ENCODE results near the gene CLPX.

Gene CLPX

GRCh38 chr15:65176056-65176455, 9.1 kb downstream of the CLPX start:
- H3K4me3 ChIP-seq (replicated peaks; ENCODE audit: low read depth, low read length), result no peak overlapping the region
- no peaks in the 10 kb centered on the region for H3K27me3 ChIP-seq (replicated peaks; ENCODE audit: control insufficient read depth, insufficient read depth, low read length)
- H3K36me3 ChIP-seq (ENCODE audit: control insufficient read depth, insufficient read depth, low read length), result peaks cover 6% of the 10 kb centered on the region
- no peak for DNase-seq (ENCODE audit: extremely low read depth, insufficient read length)
- no peak for TF ChIP-seq CTCF (IDR thresholded peaks at IDR 0.05; ENCODE audit: insufficient read depth, low read length, poor library complexity, severe bottlenecking)

GRCh38 chr15:65175511-65175910, 9.6 kb downstream of the CLPX start:
- Histone ChIP-seq H3K27me3 (replicated peaks; ENCODE audit: control insufficient read depth, insufficient read depth, low read length) (no peaks in the 10 kb centered on the region), H3K36me3 (ENCODE audit: control insufficient read depth, insufficient read depth, low read length) (peaks cover 6% of the 10 kb centered on the region), H3K4me3 (replicated peaks; ENCODE audit: low read depth, low read length) (no peak overlapping the region)
- no peak for DNase-seq (ENCODE audit: extremely low read depth, insufficient read length)
- no peak for TF ChIP-seq CTCF (IDR thresholded peaks at IDR 0.05; ENCODE audit: insufficient read depth, low read length, poor library complexity, severe bottlenecking)

GRCh38 chr15:65174509-65174908, 10.6 kb downstream of the CLPX start:
- TF ChIP-seq CTCF (IDR thresholded peaks at IDR 0.05; ENCODE audit: insufficient read depth, low read length, poor library complexity, severe bottlenecking), result no peak
- H3K27me3 ChIP-seq (replicated peaks; ENCODE audit: control insufficient read depth, insufficient read depth, low read length), result no peaks in the 10 kb centered on the region
- no peak overlapping the region for H3K4me3 ChIP-seq (replicated peaks; ENCODE audit: low read depth, low read length)
- H3K36me3 ChIP-seq (ENCODE audit: control insufficient read depth, insufficient read depth, low read length), result peaks cover 6% of the 10 kb centered on the region
- no peak for DNase-seq (ENCODE audit: extremely low read depth, insufficient read length)

GRCh38 chr15:65172531-65172930, 12.6 kb downstream of the CLPX start:
- no peak for TF ChIP-seq CTCF (IDR thresholded peaks at IDR 0.05; ENCODE audit: insufficient read depth, low read length, poor library complexity, severe bottlenecking)
- Histone ChIP-seq H3K36me3 (ENCODE audit: control insufficient read depth, insufficient read depth, low read length) (peaks cover 6% of the 10 kb centered on the region), H3K4me3 (replicated peaks; ENCODE audit: low read depth, low read length) (no peak overlapping the region), H3K27me3 (replicated peaks; ENCODE audit: control insufficient read depth, insufficient read depth, low read length) (no peaks in the 10 kb centered on the region)
- no peak for DNase-seq (ENCODE audit: extremely low read depth, insufficient read length)

GRCh38 chr15:65171428-65171827, 13.7 kb downstream of the CLPX start:
- Histone ChIP-seq H3K36me3 (ENCODE audit: control insufficient read depth, insufficient read depth, low read length) (peaks cover 4% of the 10 kb centered on the region), H3K4me3 (replicated peaks; ENCODE audit: low read depth, low read length) (no peak overlapping the region), H3K27me3 (replicated peaks; ENCODE audit: control insufficient read depth, insufficient read depth, low read length) (no peaks in the 10 kb centered on the region)
- no peak for TF ChIP-seq CTCF (IDR thresholded peaks at IDR 0.05; ENCODE audit: insufficient read depth, low read length, poor library complexity, severe bottlenecking)
- no peak for DNase-seq (ENCODE audit: extremely low read depth, insufficient read length)

- DNase-seq (ENCODE audit: extremely low read depth, insufficient read length), result no peak
- TF ChIP-seq CTCF (IDR thresholded peaks at IDR 0.05; ENCODE audit: insufficient read depth, low read length, poor library complexity, severe bottlenecking), result no peak
- Histone ChIP-seq H3K4me3 (replicated peaks; ENCODE audit: low read depth, low read length) (no peak overlapping the region), H3K36me3 (ENCODE audit: control insufficient read depth, insufficient read depth, low read length) (no peaks in the 10 kb centered on the region; the same call in none of the 2 replicates), H3K27me3 (replicated peaks; ENCODE audit: control insufficient read depth, insufficient read depth, low read length) (no peaks in the 10 kb centered on the region)
Observed at GRCh38 chr15:65165875-65166274, 19.3 kb downstream of the CLPX start.

Data from GM06990 (cell line).